Gastroesophageal sphincter (tissue), 4 donors: ENCODE measurements around the gene FITM2. TPM values are rescaled to one million over a fixed set of nuclear protein-coding genes. Genes with fewer than 3 reads are reported as not detected.
"Not testable (repeated sequence)": the region's sequence is repeated elsewhere in the genome, so short reads cannot be mapped to it uniquely, and the experiment has no call there.

Experiments used
- ATAC-seq: fragments of 150-250 bp; one replicate; pipeline ENCODE4 v1.9.1; 2016; ENCODE audit warnings: mild to moderate bottlenecking, moderate library complexity
- H3K27ac ChIP-seq, 4 donors: fragments of 200-600 bp; sonication (generic) in 3 of 4; 1 replicate in 3 of 4; 2 replicates in 1 of 4; pipeline ENCODE4 v1.5.1; 2016 to 2019
- H3K27me3 ChIP-seq: fragments of 200-600 bp; sonication (generic); one replicate; pipeline ENCODE4 v1.5.1; 2019
- H3K36me3 ChIP-seq, 2 donors: fragments of 200-600 bp; sonication (generic); one replicate each; pipeline ENCODE4 v1.5.1; 2019; ENCODE audit warnings: control low read depth in 1 of 2
- H3K4me1 ChIP-seq, 3 donors: fragments of 200-600 bp; sonication (generic); 1 replicate in 2 of 3; 2 replicates in 1 of 3; pipeline ENCODE4 v1.5.1; 2016 to 2019; ENCODE audit warnings: control low read depth in 2 of 3
- H3K4me3 ChIP-seq, 2 donors: fragments of 200-600 bp; sonication (generic); one replicate each; pipeline ENCODE4 v1.5.1; 2019; ENCODE audit warnings: mild to moderate bottlenecking in 1 of 2, moderate library complexity in 1 of 2
- H3K9me3 ChIP-seq, 3 donors: fragments of 200-600 bp; sonication (generic); one replicate each; pipeline ENCODE4 v1.5.1; 2017 to 2019; ENCODE audit warnings: control low read depth in 2 of 3
- CTCF ChIP-seq, 4 experiments: fragments of 200-600 bp in 2 of 4; fragments of 450-650 bp in 2 of 4; sonication (generic) in 1 of 4; IDR thresholded peaks; one replicate each; pipeline ENCODE4 v1.5.1; 2017 to 2019; ENCODE audit warnings: antibody characterized with exemption in 4 of 4, mild to moderate bottlenecking in 2 of 4, moderate library complexity in 2 of 4
- EP300 ChIP-seq: sonication (generic); formaldehyde crosslinking; IDR thresholded peaks from one replicate; pipeline ENCODE4 v1.6.1; 2017; ENCODE audit warnings: antibody characterized with exemption, mild to moderate bottlenecking
- POLR2A ChIP-seq, 2 donors: fragments of 450-650 bp; IDR thresholded peaks; one replicate each; pipeline ENCODE4 v1.6.1; 2017; ENCODE audit warnings: antibody characterized with exemption in 2 of 2, mild to moderate bottlenecking in 2 of 2, moderate library complexity in 1 of 2
- POLR2AphosphoS5 ChIP-seq: sonication (generic); formaldehyde crosslinking; IDR thresholded peaks from one replicate; pipeline ENCODE4 v1.6.1; 2017; ENCODE audit warnings: antibody characterized with exemption
- WGBS, 2 donors: methylation state at CpG; one replicate each; pipeline ENCODE4 v1.1.5; 2018; ENCODE audit warnings: low coverage in 1 of 2; 5-methylcytosine and 5-hydroxymethylcytosine counted together
- total RNA-seq, 4 donors: library from RNA; depleted of rRNA; stranded (reverse); fragments of >200 nt; gene quantifications; one replicate each; pipeline ENCODE4 v1.1.0, GENCODE V29; 2016

The FITM2 gene
- total RNA-seq, 4 donors from 2014 or later, result 8.0 to 12.1 (median 9.6) TPM

- WGBS, 2 donors, result 50 to 72% methylated on average over 2 to 6 of the region's 9 CpGs
- no peak overlapping the region for H3K27ac ChIP-seq
- H3K9me3 ChIP-seq, result no peaks in the 10 kb centered on the region
These were observed 4.1 kb downstream of the FITM2 start for GRCh38 chr20:44306927-44307326.

GRCh38 chr20:44304383-44304782, 6.6 kb downstream of the FITM2 start:
- no peaks in the 10 kb centered on the region for H3K27me3 ChIP-seq
- peaks cover 0 to 10% (median 3%) of the 10 kb centered on the region in 3 donors for H3K4me1 ChIP-seq
- H3K4me3 ChIP-seq, result no peak overlapping the region
- H3K9me3 ChIP-seq, result no peaks in the 10 kb centered on the region
- ATAC-seq, result no peak
- peaks cover 0 to 33% of the 10 kb centered on the region in 2 donors for H3K36me3 ChIP-seq
- TF ChIP-seq EP300, result no peak
- no peak for TF ChIP-seq POLR2A (IDR thresholded peaks at IDR 0.05)
- TF ChIP-seq POLR2AphosphoS5, result no peak
- TF ChIP-seq CTCF (IDR thresholded peaks at IDR 0.05), result no peak
- no peak overlapping the region for H3K27ac ChIP-seq

More at GRCh38 chr20:44306927-44307326, 4.1 kb downstream of the FITM2 start:
- TF ChIP-seq POLR2AphosphoS5 (no peak), CTCF (IDR thresholded peaks at IDR 0.05) (no peak), POLR2A (IDR thresholded peaks at IDR 0.05) (no peak), EP300 (no peak)
- Histone ChIP-seq H3K4me1 (peaks cover 2 to 29% (median 14%) of the 10 kb centered on the region in 3 donors), H3K4me3 (no peak overlapping the region), H3K36me3 (peaks cover 0 to 33% of the 10 kb centered on the region in 2 donors), H3K27me3 (no peaks in the 10 kb centered on the region)
- no peak for ATAC-seq

- ATAC-seq, result no peak
- no peaks in the 10 kb centered on the region for H3K4me1 ChIP-seq
- H3K4me3 ChIP-seq, result no peak overlapping the region
- WGBS, 2 donors, result 74 to 84% methylated on average over 7 to 8 of the region's 8 CpGs
- H3K27me3 ChIP-seq, result no peaks in the 10 kb centered on the region
- TF ChIP-seq POLR2A (IDR thresholded peaks at IDR 0.05) (no peak), EP300 (no peak), CTCF (IDR thresholded peaks at IDR 0.05) (no peak), POLR2AphosphoS5 (no peak)
- H3K36me3 ChIP-seq, result peaks cover 0 to 33% of the 10 kb centered on the region in 2 donors
- H3K9me3 ChIP-seq, result no peaks in the 10 kb centered on the region
- H3K27ac ChIP-seq, result no peak overlapping the region
These were observed 8.3 kb downstream of the FITM2 start for GRCh38 chr20:44302736-44303135.

GRCh38 chr20:44302026-44302669, 8.9 kb downstream of the FITM2 start:
- TF ChIP-seq POLR2AphosphoS5 (no peak), EP300 (no peak), CTCF (IDR thresholded peaks at IDR 0.05) (no peak), POLR2A (IDR thresholded peaks at IDR 0.05) (no peak)
- Histone ChIP-seq H3K4me1 (no peaks in the 10 kb centered on the region), H3K4me3 (no peak overlapping the region), H3K36me3 (peaks cover 0 to 33% of the 10 kb centered on the region in 2 donors), H3K27me3 (no peaks in the 10 kb centered on the region), H3K9me3 (no peaks in the 10 kb centered on the region), H3K27ac (no peak overlapping the region)
- no peak for ATAC-seq
- 64 to 80% methylated on average over 1 to 4 of the region's 5 CpGs for WGBS, 2 donors

- no peaks in the 10 kb centered on the region for H3K9me3 ChIP-seq
- no peak for ATAC-seq
- peaks cover 0 to 25% of the 10 kb centered on the region in 2 donors for H3K36me3 ChIP-seq
- no peaks in the 10 kb centered on the region for H3K27me3 ChIP-seq
- no peak overlapping the region for H3K4me3 ChIP-seq
- no peak for TF ChIP-seq POLR2AphosphoS5
- TF ChIP-seq EP300, result no peak
- TF ChIP-seq POLR2A (IDR thresholded peaks at IDR 0.05), result no peak
- TF ChIP-seq CTCF (IDR thresholded peaks at IDR 0.05), result no peak
- H3K27ac ChIP-seq, result no peak overlapping the region
- H3K4me1 ChIP-seq, result no peaks in the 10 kb centered on the region
These were observed 9.7 kb downstream of the FITM2 start for GRCh38 chr20:44301285-44301684.

GRCh38 chr20:44299011-44299535, 11.9 kb downstream of the FITM2 start:
- not testable (repeated sequence) for H3K27me3 ChIP-seq, ATAC-seq, H3K9me3 ChIP-seq, H3K27ac ChIP-seq, H3K4me1 ChIP-seq, H3K36me3 ChIP-seq, H3K4me3 ChIP-seq
- WGBS, 2 donors, result no CpG with 5 or more reads among the region's 42 CpGs
